GM19023 (cell line): ENCODE results near the gene ADORA1.

Source experiments
- ATAC-seq: cut with Tn5 transposase; IDR thresholded peaks from one replicate; pipeline ENCODE4 v1.9.1; 2021; ENCODE audit warnings: mild to moderate bottlenecking, moderate library complexity; ENCODE audit not compliant: unreplicated experiment

Gene ADORA1

GRCh38 chr1:203093754-203094410 is 33.6 kb upstream of the ADORA1 start:
- ATAC-seq: no peak

GRCh38 chr1:203095061-203095690 is 32.4 kb upstream of the ADORA1 start:
- ATAC-seq: no peak

- ATAC-seq: no peak
These were observed 31.0 kb upstream of the ADORA1 start for GRCh38 chr1:203096566-203096965.

- no peak for ATAC-seq
These were observed 30.5 kb upstream of the ADORA1 start for GRCh38 chr1:203097001-203097400.

- ATAC-seq: no peak
These were observed 29.1 kb upstream of the ADORA1 start for GRCh38 chr1:203098445-203098844.

- ATAC-seq: no peak
These were observed 28.5 kb upstream of the ADORA1 start for GRCh38 chr1:203098914-203099520.

- ATAC-seq: no peak
These were observed 27.6 kb upstream of the ADORA1 start for GRCh38 chr1:203099805-203100515.

GRCh38 chr1:203100516-203100869 is 27.0 kb upstream of the ADORA1 start:
- ATAC-seq: no peak

GRCh38 chr1:203101813-203102634 is 25.5 kb upstream of the ADORA1 start:
- no peak for ATAC-seq

- no peak for ATAC-seq
These were observed 24.3 kb upstream of the ADORA1 start for GRCh38 chr1:203103216-203103615.

- no peak for ATAC-seq
These were observed 23.6 kb upstream of the ADORA1 start for GRCh38 chr1:203103829-203104495.

GRCh38 chr1:203104789-203105390 is 22.6 kb upstream of the ADORA1 start:
- no peak for ATAC-seq

GRCh38 chr1:203112475-203112874 is 15.1 kb upstream of the ADORA1 start:
- ATAC-seq: no peak

GRCh38 chr1:203113308-203113707 is 14.2 kb upstream of the ADORA1 start:
- ATAC-seq: no peak

GRCh38 chr1:203114202-203114601 is 13.3 kb upstream of the ADORA1 start:
- ATAC-seq: no peak

- no peak for ATAC-seq
These were observed 11.3 kb upstream of the ADORA1 start for GRCh38 chr1:203116091-203116820.

- ATAC-seq: no peak
These were observed 9.6 kb upstream of the ADORA1 start for GRCh38 chr1:203117611-203118575.
